Stimulated activated CD8-positive, alpha-beta memory T cell treated with anti-CD3 and anti-CD28 coated beads, Interleukin-7, amount 100 ng/mL, for 24 hours (primary cell): ENCODE results near the gene FBXO39.
"Not testable (repeated sequence)": the region's sequence is repeated elsewhere in the genome, so short reads cannot be mapped to it uniquely, and the experiment has no call there.

Experiments used
- DNase-seq: peaks from one replicate; pipeline ENCODE4 v3.0.0-alpha.2; 2020; ENCODE audit warnings: low read depth

The FBXO39 gene

GRCh38 chr17:6775871-6776405 is at the start of gene FBXO39:
Gene FBXO39 (plus strand): TSS chr17:6776215. CDS start chr17:6779869, 3,654 bp downstream.
- no peak for DNase-seq

- no peak for DNase-seq
These were observed 46.5 kb upstream of the FBXO39 start for GRCh38 chr17:6729531-6729930.

- not testable (repeated sequence) for DNase-seq
These were observed 29.4 kb upstream of the FBXO39 start for GRCh38 chr17:6746665-6747064.

DNA sequence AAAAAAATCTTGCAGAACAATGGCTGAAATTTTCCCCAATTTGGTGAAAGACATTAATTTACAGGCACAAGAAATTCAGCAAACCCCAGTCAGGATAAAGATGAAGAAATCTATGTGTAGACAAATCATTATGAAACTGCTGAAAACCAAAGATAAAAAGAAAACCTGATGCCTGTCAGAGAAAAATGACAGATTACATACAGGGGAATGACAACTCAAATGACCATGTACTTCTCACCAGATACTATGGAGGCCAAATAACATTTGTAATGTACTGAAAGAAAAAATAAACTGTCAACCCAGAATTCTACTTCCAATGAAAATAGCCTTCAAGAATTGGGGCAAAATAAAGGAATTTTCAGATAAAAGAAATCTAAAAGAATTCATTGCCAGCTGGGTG is 27.4 kb upstream of the FBXO39 start:
- no peak for DNase-seq

- no peak for DNase-seq
These were observed 26.5 kb upstream of the FBXO39 start for GRCh38 chr17:6749519-6749918.

GRCh38 chr17:6752068-6752909 is 23.7 kb upstream of the FBXO39 start:
- DNase-seq = no peak

DNA sequence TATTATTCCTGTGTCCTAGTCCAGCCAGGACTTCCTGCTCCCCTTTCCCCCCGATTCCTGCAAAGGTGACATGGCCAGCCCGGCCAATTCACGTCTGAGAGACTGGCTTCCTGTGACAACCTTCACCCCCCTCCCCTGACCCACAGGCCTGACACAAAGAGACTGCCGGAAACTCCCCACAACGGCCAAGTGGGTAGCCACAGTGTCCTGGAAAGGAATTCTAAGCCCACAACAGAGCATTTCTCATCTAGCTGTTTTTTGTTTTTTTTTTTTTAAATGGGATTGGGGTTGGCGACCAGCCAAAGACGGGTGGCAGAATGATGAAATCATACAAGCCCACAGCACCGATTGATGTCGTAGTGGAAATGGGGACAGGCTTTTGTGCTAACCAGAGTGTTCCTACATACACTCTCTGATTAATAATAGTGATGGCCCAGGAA is 23.0 kb upstream of the FBXO39 start:
- no peak for DNase-seq

DNA sequence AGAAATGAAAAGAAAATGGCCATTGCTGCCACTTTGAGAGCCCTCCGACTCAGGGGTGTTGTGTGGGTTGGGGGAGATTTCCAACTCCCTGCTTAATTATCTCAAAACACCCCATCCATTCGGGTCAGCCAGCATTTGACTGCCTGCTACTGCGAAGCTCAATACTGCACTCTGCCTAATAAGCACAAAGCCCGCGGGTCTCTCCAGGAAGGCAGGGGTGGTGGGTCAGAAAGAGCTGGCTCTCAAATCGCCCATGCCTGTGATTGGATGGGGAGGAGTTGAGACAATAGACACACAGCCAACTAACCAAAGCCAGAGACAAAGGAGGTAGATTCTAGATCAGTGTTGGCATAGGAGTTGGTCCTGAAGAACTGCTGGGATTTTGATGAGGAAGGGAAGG is 22.5 kb upstream of the FBXO39 start:
- DNase-seq = no peak

DNA sequence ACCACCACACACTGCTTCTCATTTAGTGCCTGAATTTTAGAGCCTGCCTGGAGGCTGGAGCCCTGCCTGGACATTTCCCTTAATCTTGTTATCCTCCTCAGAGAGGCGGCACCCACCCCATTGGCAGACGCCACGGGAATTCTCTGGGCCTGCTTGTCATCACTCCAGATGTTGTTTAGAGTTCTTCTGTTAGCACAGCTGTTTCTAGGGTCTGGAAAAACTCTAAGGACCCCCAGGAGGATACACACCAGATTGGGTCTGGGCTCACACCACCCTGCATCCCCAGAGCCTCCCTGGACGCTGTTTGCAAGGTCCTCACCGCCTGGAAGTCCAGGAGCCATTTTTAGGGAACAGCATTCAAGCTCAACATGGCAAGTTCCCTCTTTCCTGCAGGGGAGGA is 20.7 kb upstream of the FBXO39 start:
- no peak for DNase-seq

- DNase-seq = no peak
These were observed 20.3 kb upstream of the FBXO39 start, which contains the start of gene XAF1 for GRCh38 chr17:6755731-6756184. Gene XAF1 (plus strand): TSS chr17:6756046. CDS start chr17:6756079, 33 bp downstream.

DNA sequence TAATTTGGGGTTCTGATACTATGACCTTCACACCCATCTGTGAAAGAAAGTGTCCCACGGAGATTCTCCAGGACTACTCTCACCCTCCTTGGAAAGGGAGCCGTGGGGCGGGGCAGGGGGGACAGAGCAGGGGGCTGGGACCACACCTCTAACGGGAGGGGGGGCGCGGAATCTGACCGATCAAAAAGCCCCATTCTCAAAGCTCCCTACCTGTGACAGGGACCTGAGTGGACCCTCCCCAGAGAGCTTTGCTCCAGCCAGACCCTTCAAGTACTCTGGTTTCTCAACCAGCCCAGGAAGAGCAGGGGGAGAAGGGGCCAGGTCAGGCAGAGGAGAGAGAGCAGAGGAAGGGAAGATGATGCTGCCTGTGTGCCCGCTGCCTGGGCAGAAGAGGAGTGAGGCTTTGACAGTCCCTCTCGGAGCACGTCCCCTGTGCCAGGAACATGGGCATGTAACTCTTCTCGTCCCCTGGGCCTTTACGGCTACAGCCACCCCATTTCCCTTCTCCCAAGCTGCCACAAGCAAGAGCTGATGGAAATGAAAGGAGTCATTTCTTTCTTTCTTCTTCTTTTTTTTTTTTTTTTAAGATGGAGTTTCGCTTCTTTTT is 19.5 kb upstream of the FBXO39 start:
- DNase-seq = no peak

DNA sequence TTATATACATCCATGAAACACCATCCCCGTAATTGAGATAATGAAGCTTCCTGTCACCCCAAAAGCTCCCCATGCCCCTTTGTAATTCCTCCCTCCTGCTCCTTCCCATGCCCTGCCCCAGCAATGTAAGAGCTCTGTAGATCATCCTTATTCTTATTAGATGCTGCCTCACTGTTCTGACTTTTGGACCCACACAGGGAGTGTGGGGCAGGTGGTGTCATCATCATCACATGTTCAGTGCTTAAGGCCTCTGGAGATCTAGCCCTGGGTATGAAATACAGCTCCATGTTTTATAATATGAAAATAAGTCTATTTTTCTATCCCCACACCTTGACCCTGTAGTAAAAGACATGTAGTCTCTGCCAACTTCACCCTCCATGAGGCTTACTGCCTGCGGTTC is 18.3 kb upstream of the FBXO39 start:
- no peak for DNase-seq

GRCh38 chr17:6761779-6762178 is 14.2 kb upstream of the FBXO39 start:
- DNase-seq = no peak

DNA sequence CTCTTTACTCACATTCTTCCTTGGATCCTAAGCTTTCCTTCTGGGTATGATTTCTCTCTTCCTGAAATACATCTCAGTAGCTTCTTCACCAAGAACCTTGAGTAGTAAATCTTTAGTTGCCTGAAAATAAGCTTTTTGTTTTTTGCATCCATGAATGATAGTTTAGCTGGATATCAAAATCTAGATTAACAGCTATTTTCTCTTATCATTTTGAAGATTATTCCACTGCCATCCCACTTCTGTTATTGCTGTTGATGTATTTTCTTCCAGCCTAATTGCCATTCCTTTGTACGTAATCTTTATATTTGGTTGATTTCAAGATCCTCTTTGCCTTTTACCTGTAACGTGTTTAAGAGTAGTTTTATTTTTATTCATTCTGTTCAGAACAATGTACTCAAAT is 7.6 kb upstream of the FBXO39 start:
- no peak for DNase-seq

GRCh38 chr17:6772016-6772415 is 4.0 kb upstream of the FBXO39 start:
- no peak for DNase-seq

DNA sequence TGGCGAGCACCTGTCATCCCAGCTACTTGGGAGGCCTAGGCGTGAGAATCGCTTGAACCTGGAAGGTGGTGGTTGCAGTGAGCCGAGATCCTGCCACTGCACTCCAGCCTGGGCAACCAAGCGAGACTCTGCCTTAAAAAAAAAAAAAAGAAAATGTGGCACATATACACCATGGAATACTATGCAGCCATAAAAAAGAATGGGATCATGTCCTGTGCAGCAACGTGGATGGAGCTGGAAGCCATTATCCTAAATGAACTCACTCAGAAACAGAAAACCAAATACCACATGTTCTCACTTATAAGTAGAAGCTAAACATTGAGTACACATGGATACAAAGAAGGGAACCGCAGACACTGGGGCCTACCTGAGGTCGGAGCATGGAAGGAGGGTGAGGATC is 1.1 kb upstream of the FBXO39 start:
- not testable (repeated sequence) for DNase-seq

- DNase-seq = no peak
These were observed 3.4 kb downstream of the FBXO39 start for GRCh38 chr17:6779411-6779810.

- DNase-seq = no peak
These were observed 4.0 kb downstream of the FBXO39 start for GRCh38 chr17:6780001-6780400.

- no peak for DNase-seq
These were observed 4.9 kb downstream of the FBXO39 start for GRCh38 chr17:6780886-6781285.

DNA sequence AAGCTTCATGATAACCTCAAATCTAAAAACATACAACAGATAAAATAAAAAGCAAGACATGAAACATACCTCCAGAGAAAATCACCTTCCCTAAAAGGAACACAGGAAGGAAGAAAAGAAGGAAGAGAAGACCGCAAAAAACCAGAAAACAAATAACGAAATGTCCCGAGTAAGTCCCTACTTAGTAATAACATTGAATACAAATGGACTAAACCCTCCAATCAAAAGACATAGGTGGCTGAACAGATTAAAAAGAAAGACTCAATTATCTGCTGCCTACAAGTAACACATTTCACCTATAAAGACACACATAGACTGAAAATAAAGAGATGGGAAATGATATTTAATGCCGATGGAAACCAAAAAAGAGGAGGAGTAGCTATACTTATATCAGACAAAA is 6.2 kb downstream of the FBXO39 start:
- DNase-seq = no peak

- DNase-seq = no peak
These were observed 10.6 kb downstream of the FBXO39 start for GRCh38 chr17:6786618-6787017.

- DNase-seq = no peak
These were observed 11.2 kb downstream of the FBXO39 start for GRCh38 chr17:6787081-6787693.

GRCh38 chr17:6789146-6789545 is 13.1 kb downstream of the FBXO39 start:
- DNase-seq = no peak
